K562 (cell line): ENCODE data around the gene SSTR1. TPM values are rescaled to one million over a fixed set of nuclear protein-coding genes. Genes with fewer than 3 reads are reported as not detected.

Source experiments
- ATAC-seq: fragments of 200-7000 bp; cut with Tn5 transposase; 3 replicates; pipeline ENCODE4 v1.9.1; 2020; ENCODE audit warnings: moderate library complexity
- BruUV-seq: library from RNA; stranded (reverse); fragments of 400-500 nt; replicated peaks from 2 replicates; lab custom pipeline; 2021; lab: Mats Ljungman, UMichigan
- CTCF ChIA-PET: fragments of 300-600 bp; formaldehyde crosslinking; extraction: SDS; loops from one replicate; lab custom pipeline; 2021; ENCODE audit warnings: low intra/inter-chr PET ratio; lab: Yijun Ruan, JAX
- POLR2A ChIA-PET: fragments of 300-600, 350-650 bp; sonication (Branson Sonifier 250); formaldehyde crosslinking; extraction: SDS; loops from one replicate; lab custom pipeline; 2021; ENCODE audit warnings: antibody characterized with exemption, inconsistent platforms; lab: Yijun Ruan, JAX
- DNase-seq, 4 experiments: peaks; one replicate each; pipeline versions ENCODE4 v3.0.0 to v3.0.0-alpha.2; 2011 to 2018; ENCODE audit warnings: low spot score in 3 of 4, mixed read lengths in 3 of 4; ENCODE audit errors: extremely low read depth in 1 of 4
- FAIRE-seq: peaks from 2 replicates; lab custom pipeline; 2011; peaks lifted over from hg19 to GRCh38; lab: Jason Lieb, UNC
- H2AFZ ChIP-seq: 2 replicates; pipeline ENCODE4 v1.6.0; 2011; ENCODE audit warnings: low read depth, low read length, control low read depth, inconsistent platforms
- H3K27ac ChIP-seq: fragments of 200-600 bp; 3 replicates; pipeline ENCODE4 v1.8.0; 2011; ENCODE audit warnings: low read depth, mild to moderate bottlenecking, control low read depth, inconsistent platforms, low read length, moderate library complexity, mixed read lengths; ENCODE audit errors: extremely low read depth
- H3K27me3 ChIP-seq, 2 experiments: fragments of 300-600 bp in 1 of 2; 2 replicates in 1 of 2; 3 replicates in 1 of 2; pipeline versions ENCODE4 v1.6.0 to v1.8.0; 2011; ENCODE audit warnings: inconsistent platforms in 2 of 2, low read length in 2 of 2, mild to moderate bottlenecking in 1 of 2, mixed read lengths in 1 of 2, moderate library complexity in 1 of 2; ENCODE audit not compliant: control insufficient read depth in 2 of 2, insufficient read depth in 2 of 2
- H3K36me3 ChIP-seq: fragments of 300-600 bp; 3 replicates; pipeline ENCODE4 v1.8.0; 2011; ENCODE audit warnings: mild to moderate bottlenecking, low read length, inconsistent platforms; ENCODE audit not compliant: control insufficient read depth, insufficient read depth
- H3K4me1 ChIP-seq, 2 experiments: fragments of 200-600 bp in 1 of 2; replicated peaks in 1 of 2; 2 replicates in 1 of 2; 3 replicates in 1 of 2; pipeline versions ENCODE4 v1.5.1 to v1.8.0; 2011; ENCODE audit warnings: inconsistent platforms in 2 of 2, low read length in 2 of 2, mild to moderate bottlenecking in 1 of 2, mixed read lengths in 1 of 2, moderate library complexity in 1 of 2; ENCODE audit not compliant: control insufficient read depth in 2 of 2, insufficient read depth in 2 of 2
- H3K4me2 ChIP-seq: 2 replicates; pipeline ENCODE4 v1.6.1; 2011; ENCODE audit warnings: low read length, control low read depth, inconsistent platforms, mixed read lengths; ENCODE audit not compliant: insufficient read depth
- H3K4me3 ChIP-seq: fragments of 200-600 bp; sonication (generic), shearing (Covaris generic); 2 replicates; pipeline ENCODE4 v1.5.1; 2016; ENCODE audit warnings: control low read depth, inconsistent platforms
- H3K79me2 ChIP-seq: fragments of 200-600 bp; 3 replicates; pipeline ENCODE4 v1.8.0; 2011; ENCODE audit warnings: low read length, inconsistent platforms; ENCODE audit not compliant: control insufficient read depth, insufficient read depth
- H3K9ac ChIP-seq, 2 experiments: 2 replicates each; pipeline versions ENCODE4 v1.6.0 to v1.6.1; 2011; ENCODE audit warnings: low read depth in 2 of 2, low read length in 2 of 2, control low read depth in 1 of 2, inconsistent platforms in 1 of 2, mild to moderate bottlenecking in 1 of 2, mixed read lengths in 1 of 2; ENCODE audit not compliant: insufficient read depth in 1 of 2
- H3K9me1 ChIP-seq: one replicate; pipeline ENCODE4 v1.6.0; 2011; ENCODE audit warnings: inconsistent platforms, mild to moderate bottlenecking, low read length, moderate library complexity; ENCODE audit not compliant: control insufficient read depth, insufficient read depth
- H3K9me3 ChIP-seq: replicated peaks from 2 replicates; pipeline ENCODE4 v1.5.1; 2011; ENCODE audit warnings: low read depth, low read length, inconsistent platforms; ENCODE audit not compliant: control insufficient read depth, insufficient read depth
- H4K20me1 ChIP-seq: replicated peaks from 2 replicates; pipeline ENCODE4 v1.6.1; 2011; ENCODE audit warnings: low read length, inconsistent platforms, mixed read lengths; ENCODE audit not compliant: control insufficient read depth, insufficient read depth
- GABPA ChIP-seq: fragments of 200-800 bp; sonication (Bioruptor generic); conservative IDR thresholded peaks from 2 replicates; pipeline ENCODE4 v1.6.1; 2016; ENCODE audit warnings: low read depth, missing genetic modification characterization, missing compliant biosample characterization
- HDAC6 ChIP-seq: IDR thresholded peaks from 2 replicates; pipeline ENCODE4 v1.6.1; 2012; ENCODE audit warnings: low read depth, mild to moderate bottlenecking, control low read depth, inconsistent platforms, low read length, moderate library complexity
- IFI16 ChIP-seq: fragments of 250-450 bp; sonication (Bioruptor Pico); IDR thresholded peaks from 2 replicates; pipeline ENCODE4 v2.1.2; 2022; ENCODE audit warnings: mild to moderate bottlenecking, inconsistent platforms
- MEF2A ChIP-seq: IDR thresholded peaks from 2 replicates; pipeline ENCODE4 v1.6.1; 2011; ENCODE audit warnings: low read depth, mild to moderate bottlenecking, low read length, moderate library complexity; ENCODE audit not compliant: control insufficient read depth
- PHB2 ChIP-seq: fragments of 450-650 bp; IDR thresholded peaks from 2 replicates; pipeline ENCODE4 v1.6.1; 2017; ENCODE audit warnings: low read depth
- RFX5 ChIP-seq: IDR thresholded peaks from 2 replicates; pipeline ENCODE4 v1.6.1; 2011; ENCODE audit warnings: low read depth, mild to moderate bottlenecking, improper control_type of control experiment, low read length
- SAFB ChIP-seq: fragments of 200-400 bp; formaldehyde crosslinking; IDR thresholded peaks from 2 replicates; pipeline ENCODE4 v1.6.1; 2017; ENCODE audit warnings: low read depth, low read length, borderline replicate concordance
- SRSF9 ChIP-seq: fragments of 200-400 bp; formaldehyde crosslinking; IDR thresholded peaks from 2 replicates; pipeline ENCODE4 v1.6.1; 2017; ENCODE audit warnings: low read depth, low read length, borderline replicate concordance
- ZFP1 ChIP-seq: fragments of 450-650 bp; formaldehyde crosslinking; IDR thresholded peaks from 2 replicates; pipeline ENCODE4 v1.4.0; 2020; ENCODE audit warnings: mild to moderate bottlenecking, mixed read lengths
- ZNF282 ChIP-seq: sonication (generic); formaldehyde crosslinking; IDR thresholded peaks from 2 replicates; pipeline ENCODE4 v1.8.1; 2023; ENCODE audit warnings: missing genetic modification reagents
- WGBS: fragments of 100-300 bp; shearing (Covaris generic); methylation state at CpG from one replicate; pipeline ENCODE4 v1.1.6; 2016; ENCODE audit warnings: low coverage, mixed read lengths; ENCODE audit not compliant: insufficient coverage; ENCODE audit errors: missing lambda C conversion rate; 5-methylcytosine and 5-hydroxymethylcytosine counted together
- in situ Hi-C: fragments of 300-500 bp; cut with MboI; formaldehyde crosslinking; loops from 4 replicates; pipeline ENCODE4 v1.15.0; 2018; ENCODE audit warnings: inconsistent platforms, mixed read lengths
- intact Hi-C: fragments of 100-400 bp; cut with micrococcal nuclease; formaldehyde crosslinking; loops from 2 replicates; pipeline ENCODE4 v1.14.2; 2022
- polyA plus RNA-seq, 8 experiments: library from polyadenylated mRNA; depleted of rRNA in 4 of 8; stranded (reverse) in 5 of 8; unstranded in 3 of 8; fragments of >200 nt; fragmentation: Nextera tagmentation in 2 of 8; fragmentation: Illumina TruSeq in 1 of 8; extraction: Ambion mirVana in 2 of 8; extraction: Trizol in 1 of 8; gene quantifications; 2 replicates each; pipeline versions ENCODE4 v1.2.1 to v1.2.3, GENCODE V29; 2011 to 2014; ENCODE audit warnings: inconsistent platforms in 1 of 8, missing spikeins in 1 of 8
- total RNA-seq, 7 experiments: library from RNA; depleted of rRNA in 6 of 7; stranded (reverse); fragments of >200 nt in 6 of 7; fragmentation: Illumina TruSeq in 2 of 7; extraction: Trizol in 2 of 7; gene quantifications; 2 replicates each; pipeline versions ENCODE4 v1.2.1 to v1.2.3, GENCODE V29; 2011 to 2021; ENCODE audit warnings: low replicate concordance in 1 of 7

Gene SSTR1
- total and polyA plus RNA-seq, 9 of the 15 experiments (the other 6 are each of a cell fraction or from before 2014, with no cell fraction given), result not detected

- ChIA-PET CTCF (no interaction called here), POLR2A (no interaction called here)
- Histone ChIP-seq H3K27me3 (no peaks in the 10 kb centered on the region), H3K9ac (no peak overlapping the region), H3K9me1 (no peaks in the 10 kb centered on the region), H2AFZ (no peak overlapping the region), H3K4me1 (no peaks in the 10 kb centered on the region), H3K27ac (no peak overlapping the region), H3K4me2 (no peak overlapping the region), H3K36me3 (no peaks in the 10 kb centered on the region), H3K4me3 (no peak overlapping the region), H3K9me3 (no peaks in the 10 kb centered on the region), H3K79me2 (no peaks in the 10 kb centered on the region), H4K20me1 (no peaks in the 10 kb centered on the region)
- DNase-seq (no peak), ATAC-seq (no peak), FAIRE-seq (no peak)
- BruUV-seq, result no TSS peak
- intact Hi-C loops, result no loop called here
- 0% methylated on average over 1 of the region's 1 CpG for WGBS
- no peak for TF ChIP-seq SRSF9
- TF ChIP-seq PHB2, result no peak
- TF ChIP-seq ZNF282 (CRISPR knock-in tag), result no peak
- in situ Hi-C loops, result no loop called here
These were observed 21.5 kb upstream of the SSTR1 start for GRCh38 chr14:38186216-38186615.

- Histone ChIP-seq H3K27me3 (no peaks in the 10 kb centered on the region), H3K36me3 (no peaks in the 10 kb centered on the region), H3K4me1 (no peaks in the 10 kb centered on the region), H2AFZ (no peak overlapping the region), H3K27ac (no peak overlapping the region), H4K20me1 (no peaks in the 10 kb centered on the region)
- WGBS, result 0% methylated on average over 2 of the region's 2 CpGs
- intact Hi-C loops (no loop called here), in situ Hi-C loops (no loop called here)
- no TSS peak for BruUV-seq
- ATAC-seq, result no peak
- TF ChIP-seq SAFB (no peak), ZFP1 (CRISPR knock-in tag) (no peak), GABPA (tag) (no peak), IFI16 (CRISPR knock-in tag) (no peak), RFX5 (no peak), HDAC6 (no peak), MEF2A (no peak)
- TF ChIP-seq, all 486 proteins: peak for 0
- no peaks in the 10 kb centered on the region for H3K79me2 ChIP-seq
- H3K9me3 ChIP-seq, result no peaks in the 10 kb centered on the region
- H3K9ac ChIP-seq, result no peak overlapping the region
- ChIA-PET CTCF (no interaction called here), POLR2A (no interaction called here)
- DNase-seq (no peak), FAIRE-seq (no peak)
- no peak overlapping the region for H3K4me2 ChIP-seq
- H3K4me3 ChIP-seq, result no peak overlapping the region
- H3K9me1 ChIP-seq, result no peaks in the 10 kb centered on the region
These were observed 20.2 kb upstream of the SSTR1 start for GRCh38 chr14:38187528-38187927.
